CD4-positive, alpha-beta T cell (primary cell): ENCODE results near the gene NACA2. TPM values are rescaled to one million over a fixed set of nuclear protein-coding genes. Genes with fewer than 3 reads are reported as not detected.

Source experiments
- ATAC-seq: fragments of 200-7000 bp; cut with Tn5 transposase; one replicate; pipeline ENCODE4 v1.10.0; 2022; ENCODE audit warnings: mild to moderate bottlenecking; ENCODE audit not compliant: poor library complexity
- CTCF ChIA-PET: fragments of 350-600 bp; sonication (Branson Sonifier 250); formaldehyde crosslinking; loops from one replicate; lab custom pipeline; 2021; ENCODE audit warnings: antibody characterized with exemption, inconsistent platforms; lab: Charles Lee
- POLR2A ChIA-PET: fragments of 350-600 bp; sonication (Branson Sonifier 250); formaldehyde crosslinking; loops from one replicate; lab custom pipeline; 2021; ENCODE audit warnings: antibody characterized with exemption, inconsistent platforms; lab: Charles Lee
- DNase-seq, 14 experiments: peaks; one replicate each; pipeline ENCODE4 v3.0.0-alpha.2; 2013 to 2020; ENCODE audit warnings: mixed read lengths in 2 of 14
- H3K27ac ChIP-seq, 2 donors: one replicate each; pipeline versions ENCODE4 v1.5.1 to v1.7.0; 2013; ENCODE audit warnings: low read length in 2 of 2, low read depth in 1 of 2, mild to moderate bottlenecking in 1 of 2
- H3K27me3 ChIP-seq, 2 experiments: 1 replicate in 1 of 2; 2 replicates in 1 of 2; pipeline versions ENCODE4 v1.6.1 to v1.7.0; 2013; ENCODE audit warnings: low read length in 2 of 2, control low read depth in 1 of 2, mild to moderate bottlenecking in 1 of 2, moderate library complexity in 1 of 2; ENCODE audit not compliant: insufficient read depth in 2 of 2, control insufficient read depth in 1 of 2
- H3K36me3 ChIP-seq: one replicate; pipeline ENCODE4 v1.6.1; 2013; ENCODE audit warnings: low read length, control low read depth; ENCODE audit not compliant: insufficient read depth
- H3K4me1 ChIP-seq: one replicate; pipeline ENCODE4 v1.6.1; 2013; ENCODE audit warnings: low read length, control low read depth; ENCODE audit not compliant: insufficient read depth
- H3K4me3 ChIP-seq: one replicate; pipeline ENCODE4 v1.5.1; 2013; ENCODE audit warnings: mild to moderate bottlenecking, low read length, moderate library complexity
- H3K9me3 ChIP-seq, 2 experiments: 1 replicate in 1 of 2; 2 replicates in 1 of 2; pipeline versions ENCODE4 v1.6.1 to v1.7.0; 2013; ENCODE audit warnings: low read length in 2 of 2, mild to moderate bottlenecking in 2 of 2, control low read depth in 1 of 2, moderate library complexity in 1 of 2; ENCODE audit not compliant: control insufficient read depth in 1 of 2, insufficient read depth in 1 of 2
- H3K27ac Mint-ChIP-seq: one replicate; pipeline ENCODE4 v1.8.0; 2020; ENCODE audit warnings: mixed read lengths
- H3K27me3 Mint-ChIP-seq: one replicate; pipeline ENCODE4 v1.8.0; 2021; ENCODE audit warnings: mixed read lengths
- H3K36me3 Mint-ChIP-seq: one replicate; pipeline ENCODE4 v1.8.0; 2021; ENCODE audit warnings: low read depth, mixed read lengths
- H3K4me1 Mint-ChIP-seq: one replicate; pipeline ENCODE4 v1.8.0; 2021; ENCODE audit warnings: low read depth, mixed read lengths
- H3K4me3 Mint-ChIP-seq: one replicate; pipeline ENCODE4 v1.8.0; 2020; ENCODE audit warnings: mild to moderate bottlenecking, mixed read lengths
- H3K9me3 Mint-ChIP-seq: one replicate; pipeline ENCODE4 v1.8.0; 2020; ENCODE audit warnings: mixed read lengths
- intact Hi-C, 2 experiments: fragments of 100-400 bp; cut with DNase I in 1 of 2; cut with micrococcal nuclease in 1 of 2; formaldehyde crosslinking; loops; one replicate each; pipeline versions ENCODE4 v1.15.1 to v1.9.0; 2023 to 2025; cut with DNase I, micrococcal nuclease
- total RNA-seq, 174 experiments: library from RNA in 2 of 174; stranded (reverse) in 2 of 174; gene quantifications; one replicate each; pipeline ENCODE4 v1.2.3 and lab custom pipeline; 2021 to 2026
- TF ChIP-seq, protein P1 (sequence below): fragments of 200-600 bp; IDR thresholded peaks from one replicate; pipeline ENCODE4 v1.8.0; 2022; ENCODE audit warnings: antibody characterized with exemption, mild to moderate bottlenecking

NACA2 gene
- total RNA-seq, 2 experiments from 2014 or later: not detected

DNA sequence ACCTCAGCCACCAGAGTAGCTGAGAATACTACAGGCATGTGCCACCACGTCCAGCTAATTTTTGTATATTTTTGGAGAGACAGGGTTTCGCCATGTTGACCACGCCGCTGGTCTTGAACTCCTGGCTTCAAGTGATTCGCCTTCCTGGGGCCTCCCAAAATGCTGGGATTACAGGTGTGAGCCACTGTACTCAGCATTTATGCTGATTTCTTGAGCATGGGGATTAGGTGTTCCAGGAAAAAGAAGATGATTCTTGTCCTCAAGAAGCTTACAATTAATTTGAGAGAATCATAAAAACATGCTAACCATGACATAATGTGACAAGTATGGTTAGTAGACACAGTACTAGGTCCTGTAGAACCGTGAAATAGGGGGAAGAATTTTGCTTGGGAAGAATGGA lies 30.9 kb downstream of the NACA2 start:
- H3K4me1 Mint-ChIP-seq: no peaks in the 10 kb centered on the region
- Histone ChIP-seq H3K4me1 (no peaks in the 10 kb centered on the region), H3K36me3 (no peaks in the 10 kb centered on the region), H3K9me3 (no peaks in the 10 kb centered on the region), H3K27ac (no peak overlapping the region), H3K27me3 (peaks cover 10 to 14% of the 10 kb centered on the region in 2 experiments), H3K4me3 (no peak overlapping the region)
- peaks cover 52% of the 10 kb centered on the region for H3K27me3 Mint-ChIP-seq
- H3K9me3 Mint-ChIP-seq: no peaks in the 10 kb centered on the region
- DNase-seq: no peak
- no peak overlapping the region for H3K4me3 Mint-ChIP-seq
- no peak for ATAC-seq
- POLR2A ChIA-PET: no interaction called here
- TF ChIP-seq, protein P1, sequence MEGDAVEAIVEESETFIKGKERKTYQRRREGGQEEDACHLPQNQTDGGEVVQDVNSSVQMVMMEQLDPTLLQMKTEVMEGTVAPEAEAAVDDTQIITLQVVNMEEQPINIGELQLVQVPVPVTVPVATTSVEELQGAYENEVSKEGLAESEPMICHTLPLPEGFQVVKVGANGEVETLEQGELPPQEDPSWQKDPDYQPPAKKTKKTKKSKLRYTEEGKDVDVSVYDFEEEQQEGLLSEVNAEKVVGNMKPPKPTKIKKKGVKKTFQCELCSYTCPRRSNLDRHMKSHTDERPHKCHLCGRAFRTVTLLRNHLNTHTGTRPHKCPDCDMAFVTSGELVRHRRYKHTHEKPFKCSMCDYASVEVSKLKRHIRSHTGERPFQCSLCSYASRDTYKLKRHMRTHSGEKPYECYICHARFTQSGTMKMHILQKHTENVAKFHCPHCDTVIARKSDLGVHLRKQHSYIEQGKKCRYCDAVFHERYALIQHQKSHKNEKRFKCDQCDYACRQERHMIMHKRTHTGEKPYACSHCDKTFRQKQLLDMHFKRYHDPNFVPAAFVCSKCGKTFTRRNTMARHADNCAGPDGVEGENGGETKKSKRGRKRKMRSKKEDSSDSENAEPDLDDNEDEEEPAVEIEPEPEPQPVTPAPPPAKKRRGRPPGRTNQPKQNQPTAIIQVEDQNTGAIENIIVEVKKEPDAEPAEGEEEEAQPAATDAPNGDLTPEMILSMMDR: no peak
- intact Hi-C loops: no loop called here
- no peak overlapping the region for H3K27ac Mint-ChIP-seq
- no peaks in the 10 kb centered on the region for H3K36me3 Mint-ChIP-seq
- CTCF ChIA-PET: interaction anchor here (0.7 kb wide), 1 partner anchor 637 kb away, joined by 4 read pairs; no protein-coding TSS in a partner anchor

DNA sequence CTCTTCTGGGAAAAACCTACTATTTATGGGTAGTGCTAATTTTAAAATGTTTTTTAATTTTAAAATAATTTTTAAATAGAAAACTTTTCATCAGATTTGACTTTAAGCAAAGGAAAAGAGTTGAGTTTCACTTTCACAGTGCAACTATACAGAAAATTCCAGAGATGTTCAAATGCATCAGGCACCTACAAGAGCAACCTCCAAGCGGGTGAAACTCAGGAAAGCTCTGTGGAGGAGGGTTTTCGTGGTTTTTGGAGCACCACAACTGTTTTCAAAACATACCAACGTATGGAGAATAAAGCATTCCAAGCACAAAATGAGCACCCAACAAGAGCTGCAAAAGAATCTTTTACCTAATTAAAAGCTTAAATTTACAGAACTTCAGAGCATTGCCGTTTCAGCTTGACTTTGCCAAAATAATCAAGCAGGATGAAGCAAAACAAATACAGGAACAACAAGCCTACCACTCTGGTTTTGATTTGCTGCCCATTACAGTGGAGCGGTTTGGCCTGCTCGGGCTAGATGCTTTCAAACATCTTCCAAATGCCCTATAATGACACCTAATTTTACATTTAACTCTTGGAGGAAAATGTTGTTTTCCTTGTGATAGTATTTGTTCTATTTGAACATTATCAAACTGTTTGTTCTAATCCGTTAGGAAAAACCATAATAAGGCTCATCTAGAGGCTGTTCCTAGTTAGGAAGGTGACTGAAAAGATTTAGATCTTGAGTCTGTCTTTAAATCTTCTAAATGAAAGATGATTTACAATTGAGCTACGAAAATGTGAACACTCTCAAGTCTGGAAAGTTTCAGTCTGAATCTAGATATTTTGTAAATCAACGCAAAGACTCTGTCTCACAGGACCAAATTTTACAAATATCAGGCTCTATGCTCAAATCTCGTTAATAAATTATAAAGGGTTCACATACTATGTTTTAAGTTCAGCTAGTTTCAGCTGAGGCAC lies 34.5 kb downstream of the NACA2 start:
- TF ChIP-seq, protein P1: no peak
- no peak overlapping the region for H3K27ac Mint-ChIP-seq
- H3K27me3 Mint-ChIP-seq: peaks cover 60% of the 10 kb centered on the region
- H3K9me3 Mint-ChIP-seq: no peaks in the 10 kb centered on the region
- CTCF ChIA-PET: no interaction called here
- no peaks in the 10 kb centered on the region for H3K4me1 Mint-ChIP-seq
- no peaks in the 10 kb centered on the region for H3K4me1 ChIP-seq
- no peaks in the 10 kb centered on the region for H3K9me3 ChIP-seq
- H3K4me3 ChIP-seq: no peak overlapping the region
- ATAC-seq (no peak), DNase-seq (no peak)
- no peaks in the 10 kb centered on the region for H3K36me3 Mint-ChIP-seq
- POLR2A ChIA-PET: no interaction called here
- H3K27me3 ChIP-seq: peaks cover 13 to 19% of the 10 kb centered on the region in 2 experiments
- intact Hi-C loops: no loop called here
- no peaks in the 10 kb centered on the region for H3K36me3 ChIP-seq
- no peak overlapping the region for H3K27ac ChIP-seq
- H3K4me3 Mint-ChIP-seq: no peak overlapping the region

DNA sequence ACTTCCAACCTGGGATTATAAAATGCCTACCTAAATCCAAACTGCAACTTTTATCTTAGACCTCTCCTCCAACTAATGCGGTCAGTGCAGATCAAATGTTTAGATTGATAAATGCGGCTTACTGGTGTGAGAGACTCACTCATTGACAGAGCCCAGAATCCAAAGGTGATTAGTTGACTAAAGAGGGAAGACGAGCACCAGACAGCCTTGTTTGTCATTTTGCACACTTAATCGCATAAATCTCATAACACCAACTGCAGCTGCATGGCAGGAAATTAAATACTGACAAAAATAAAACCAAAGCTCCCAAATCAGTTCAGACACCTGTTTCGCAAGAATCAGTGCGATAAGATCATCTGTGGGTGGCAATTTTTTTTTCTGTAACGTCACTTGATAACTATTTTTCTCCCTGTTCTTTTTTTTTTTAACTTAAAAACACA lies 35.9 kb downstream of the NACA2 start:
- H3K4me1 Mint-ChIP-seq: no peaks in the 10 kb centered on the region
- H3K27me3 Mint-ChIP-seq: peaks cover 62% of the 10 kb centered on the region
- no peaks in the 10 kb centered on the region for H3K9me3 Mint-ChIP-seq
- Histone ChIP-seq H3K4me1 (no peaks in the 10 kb centered on the region), H3K9me3 (no peaks in the 10 kb centered on the region), H3K27me3 (peaks cover 9 to 31% of the 10 kb centered on the region in 2 experiments), H3K36me3 (no peaks in the 10 kb centered on the region), H3K27ac (no peak overlapping the region), H3K4me3 (no peak overlapping the region)
- no peaks in the 10 kb centered on the region for H3K36me3 Mint-ChIP-seq
- ChIA-PET CTCF (interaction anchor here (1.0 kb wide), 1 partner anchor 12 kb away, joined by 3 read pairs; no protein-coding TSS in a partner anchor), POLR2A (no interaction called here)
- no peak overlapping the region for H3K27ac Mint-ChIP-seq
- ATAC-seq (no peak), DNase-seq (no peak)
- intact Hi-C loops: no loop called here
- TF ChIP-seq, protein P1: no peak
- H3K4me3 Mint-ChIP-seq: no peak overlapping the region
